Colonic mucosa (tissue), 4 donors: ENCODE results near the gene CACHD1. TPM values are rescaled to one million over a fixed set of nuclear protein-coding genes. Genes with fewer than 3 reads are reported as not detected.

Source experiments
- DNase-seq: peaks from one replicate; pipeline ENCODE4 v3.0.0-alpha.2; 2020
- H3K27ac ChIP-seq: fragments of 200-600 bp; one replicate; pipeline ENCODE4 v1.8.0; 2021
- H3K27me3 ChIP-seq: fragments of 200-600 bp; one replicate; pipeline ENCODE4 v1.8.0; 2021
- H3K36me3 ChIP-seq: fragments of 200-600 bp; one replicate; pipeline ENCODE4 v1.8.0; 2021
- H3K4me1 ChIP-seq: fragments of 200-600 bp; one replicate; pipeline ENCODE4 v1.8.0; 2021; ENCODE audit warnings: mild to moderate bottlenecking
- H3K4me3 ChIP-seq: fragments of 200-600 bp; one replicate; pipeline ENCODE4 v1.8.0; 2021
- H3K9ac ChIP-seq, 2 donors: one replicate each; pipeline ENCODE4 v1.7.0; 2013; ENCODE audit warnings: control low read depth in 2 of 2, low read depth in 2 of 2, low read length in 2 of 2
- H3K9me3 ChIP-seq: fragments of 200-600 bp; one replicate; pipeline ENCODE4 v1.8.0; 2021
- CTCF ChIP-seq: fragments of 200-600 bp; IDR thresholded peaks from one replicate; pipeline ENCODE4 v1.8.0; 2022; ENCODE audit warnings: antibody characterized with exemption, mild to moderate bottlenecking
- intact Hi-C: fragments of 100-400 bp; cut with DNase I; formaldehyde crosslinking; loops from one replicate; pipeline ENCODE4 v1.14.1; 2022
- total RNA-seq, 2 donors: library from RNA; stranded (reverse); fragmentation: NEBNext Ultra II Directional in 1 of 2; extraction: Animal tissue kit (Norgen Biotek cat#: 25700) in 1 of 2; gene quantifications; one replicate each; pipeline ENCODE4 v1.2.1, GENCODE V29; 2021
- donor health status: healthy.
- donor health status: DM: no; HTN: no; CAD: no.
- donor health status: DM: no; HTN: no; CAD: no.

Gene CACHD1
- total RNA-seq, 2 donors from 2014 or later = 1.5 to 2.0 TPM

- TF ChIP-seq CTCF = no peak
- peaks cover 17% of the 10 kb centered on the region for H3K4me1 ChIP-seq
- no peak for DNase-seq
Measured at GRCh38 chr1:64478594-64479470, 8.9 kb downstream of the CACHD1 start.

GRCh38 chr1:64479874-64480273 lies 9.9 kb downstream of the CACHD1 start:
- Histone ChIP-seq H3K4me1 (peaks cover 15% of the 10 kb centered on the region), H3K9ac (no peak overlapping the region), H3K9me3 (no peaks in the 10 kb centered on the region), H3K4me3 (no peak overlapping the region), H3K36me3 (no peaks in the 10 kb centered on the region), H3K27me3 (no peaks in the 10 kb centered on the region), H3K27ac (no peak overlapping the region)
- no peak for DNase-seq
- TF ChIP-seq CTCF = no peak
- intact Hi-C loops = no loop called here

More at GRCh38 chr1:64478594-64479470, 8.9 kb downstream of the CACHD1 start:
- Histone ChIP-seq H3K36me3 (no peaks in the 10 kb centered on the region), H3K9ac (no peak overlapping the region), H3K9me3 (no peaks in the 10 kb centered on the region), H3K4me3 (no peak overlapping the region), H3K27me3 (no peaks in the 10 kb centered on the region), H3K27ac (no peak overlapping the region)
- intact Hi-C loops = no loop called here

- no peak overlapping the region for H3K4me3 ChIP-seq
- TF ChIP-seq CTCF = no peak
- no peak overlapping the region for H3K9ac ChIP-seq
- no peaks in the 10 kb centered on the region for H3K36me3 ChIP-seq
- no peaks in the 10 kb centered on the region for H3K27me3 ChIP-seq
- peaks cover 11% of the 10 kb centered on the region for H3K4me1 ChIP-seq
- DNase-seq = no peak
- H3K27ac ChIP-seq = no peak overlapping the region
- intact Hi-C loops = no loop called here
- no peaks in the 10 kb centered on the region for H3K9me3 ChIP-seq
Measured at GRCh38 chr1:64480999-64481772, 11.3 kb downstream of the CACHD1 start.

- Histone ChIP-seq H3K4me1 (peaks cover 11% of the 10 kb centered on the region), H3K27ac (no peak overlapping the region)
Measured at GRCh38 chr1:64482128-64482527, 12.2 kb downstream of the CACHD1 start.

More at GRCh38 chr1:64482128-64482527, 12.2 kb downstream of the CACHD1 start:
- Histone ChIP-seq H3K9ac (no peak overlapping the region), H3K27me3 (no peaks in the 10 kb centered on the region), H3K36me3 (no peaks in the 10 kb centered on the region), H3K4me3 (no peak overlapping the region), H3K9me3 (no peaks in the 10 kb centered on the region)
- no peak for TF ChIP-seq CTCF
- intact Hi-C loops = no loop called here
- no peak for DNase-seq
